H1 (cell line): ENCODE results near the gene TMPRSS13. TPM values are rescaled to one million over a fixed set of nuclear protein-coding genes. Genes with fewer than 3 reads are reported as not detected.

Experiments used
- CTCF ChIA-PET: fragments of 300-600 bp; sonication (Branson Sonifier 250); formaldehyde crosslinking; loops from one replicate; lab custom pipeline; 2021; ENCODE audit not compliant: partially characterized antibody; lab: Charles Lee
- POLR2A ChIA-PET: fragments of 300-600 bp; sonication (Branson Sonifier 250); formaldehyde crosslinking; loops from one replicate; lab custom pipeline; 2021; ENCODE audit warnings: inconsistent platforms; ENCODE audit not compliant: partially characterized antibody; lab: Charles Lee
- DNase-seq, 2 experiments: peaks; one replicate each; pipeline versions ENCODE4 v3.0.0 to v3.0.0-alpha.2; 2010 to 2022; ENCODE audit warnings: low spot score in 2 of 2, low read depth in 1 of 2, mixed read lengths in 1 of 2
- FAIRE-seq: peaks from 2 replicates; lab custom pipeline; 2011; peaks lifted over from hg19 to GRCh38; lab: Jason Lieb, UNC
- H2AFZ ChIP-seq: 2 replicates; pipeline ENCODE4 v1.8.1; 2012; ENCODE audit warnings: low read length, inconsistent platforms
- H2AK5ac ChIP-seq: 2 replicates; pipeline ENCODE4 v1.6.1; 2013; ENCODE audit warnings: low read depth, low read length
- H2BK120ac ChIP-seq: replicated peaks from 2 replicates; pipeline ENCODE3; 2013; ENCODE audit warnings: low read depth, low read length, inconsistent platforms
- H2BK12ac ChIP-seq: 2 replicates; pipeline ENCODE4 v1.6.1; 2013; ENCODE audit warnings: low read depth, low read length
- H2BK15ac ChIP-seq: 2 replicates; pipeline ENCODE4 v1.6.1; 2013; ENCODE audit warnings: low read length
- H2BK20ac ChIP-seq: 2 replicates; pipeline ENCODE4 v1.6.1; 2013; ENCODE audit warnings: low read length
- H2BK5ac ChIP-seq: 2 replicates; pipeline ENCODE4 v1.6.1; 2013; ENCODE audit warnings: low read depth, low read length
- H3K14ac ChIP-seq: 2 replicates; pipeline ENCODE4 v1.6.1; 2013; ENCODE audit warnings: inconsistent platforms; ENCODE audit not compliant: insufficient read length
- H3K18ac ChIP-seq: 2 replicates; pipeline ENCODE4 v1.6.1; 2013; ENCODE audit warnings: low read length; ENCODE audit errors: extremely low read depth
- H3K23ac ChIP-seq: 2 replicates; pipeline ENCODE4 v1.6.1; 2013; ENCODE audit warnings: inconsistent platforms; ENCODE audit not compliant: insufficient read length
- H3K23me2 ChIP-seq: 2 replicates; pipeline ENCODE4 v1.6.1; 2013; ENCODE audit warnings: low read depth, low read length
- H3K27ac ChIP-seq: 2 replicates; pipeline ENCODE4 v1.6.1; 2011; ENCODE audit warnings: low read depth, low read length, inconsistent platforms
- H3K27me3 ChIP-seq, 4 experiments: replicated peaks in 1 of 4; 1 replicate in 1 of 4; 2 replicates in 3 of 4; pipeline versions ENCODE4 v1.6.1 to v1.8.1; 2011 to 2013; ENCODE audit warnings: low read length in 3 of 4, mild to moderate bottlenecking in 3 of 4, inconsistent platforms in 2 of 4, mixed read lengths in 2 of 4, moderate library complexity in 1 of 4; ENCODE audit not compliant: control insufficient read depth in 3 of 4, insufficient read depth in 3 of 4; ENCODE audit errors: extremely low read depth in 1 of 4
- H3K36me3 ChIP-seq, 4 experiments: 2 replicates each; pipeline versions ENCODE4 v1.6.1 to v1.8.1; 2011 to 2013; ENCODE audit warnings: mild to moderate bottlenecking in 4 of 4, low read length in 3 of 4, moderate library complexity in 2 of 4, control low read depth in 1 of 4, inconsistent platforms in 1 of 4; ENCODE audit not compliant: insufficient read depth in 4 of 4, control insufficient read depth in 2 of 4
- H3K4ac ChIP-seq: replicated peaks from 2 replicates; pipeline ENCODE3; 2013; ENCODE audit warnings: low read length, low read depth, mixed read lengths, inconsistent platforms; ENCODE audit not compliant: insufficient read length
- H3K4me1 ChIP-seq, 4 experiments: replicated peaks in 1 of 4; 1 replicate in 1 of 4; 2 replicates in 3 of 4; pipeline versions ENCODE4 v1.6.1 to v1.8.1; 2011 to 2013; ENCODE audit warnings: low read length in 3 of 4, inconsistent platforms in 2 of 4, mixed read lengths in 1 of 4; ENCODE audit not compliant: insufficient read depth in 4 of 4, control insufficient read depth in 3 of 4
- H3K4me2 ChIP-seq, 2 experiments: 2 replicates each; pipeline versions ENCODE4 v1.6.1 to v1.8.1; 2011 to 2013; ENCODE audit warnings: low read depth in 2 of 2, low read length in 2 of 2, control low read depth in 1 of 2, inconsistent platforms in 1 of 2, mild to moderate bottlenecking in 1 of 2; ENCODE audit not compliant: insufficient read depth in 1 of 2
- H3K4me3 ChIP-seq, 4 experiments: fragments of 200-600, 300-600 bp in 1 of 4; sonication (generic), shearing (Covaris generic), sonication (Bioruptor Twin) in 1 of 4; 2 replicates each; pipeline versions ENCODE4 v1.5.1 to v1.8.1; 2011 to 2016; ENCODE audit warnings: low read length in 4 of 4, low read depth in 3 of 4, control low read depth in 2 of 4, inconsistent platforms in 2 of 4, mild to moderate bottlenecking in 2 of 4, mixed read lengths in 1 of 4, moderate library complexity in 1 of 4; ENCODE audit not compliant: insufficient read depth in 2 of 4; ENCODE audit errors: extremely low read depth in 1 of 4
- H3K56ac ChIP-seq: replicated peaks from 2 replicates; pipeline ENCODE3; 2013; ENCODE audit warnings: low read depth, mild to moderate bottlenecking, mixed read lengths, low read length, inconsistent platforms; ENCODE audit not compliant: insufficient read length
- H3K79me1 ChIP-seq: 2 replicates; pipeline ENCODE4 v1.6.1; 2013; ENCODE audit warnings: low read depth, low read length, control low read depth
- H3K79me2 ChIP-seq, 2 experiments: 2 replicates each; pipeline versions ENCODE4 v1.6.1 to v1.8.1; 2012 to 2013; ENCODE audit warnings: low read length in 2 of 2, mild to moderate bottlenecking in 2 of 2, inconsistent platforms in 1 of 2; ENCODE audit not compliant: insufficient read depth in 2 of 2, control insufficient read depth in 1 of 2
- H3K9ac ChIP-seq, 4 experiments: replicated peaks in 1 of 4; 1 replicate in 1 of 4; 2 replicates in 3 of 4; pipeline versions ENCODE4 v1.6.1 to v1.8.1; 2011 to 2013; ENCODE audit warnings: low read depth in 3 of 4, low read length in 3 of 4, control low read depth in 2 of 4, mild to moderate bottlenecking in 2 of 4, moderate library complexity in 2 of 4, inconsistent platforms in 1 of 4; ENCODE audit errors: extremely low read depth in 1 of 4
- H3K9me3 ChIP-seq, 2 experiments: 2 replicates each; pipeline versions ENCODE4 v1.6.1 to v1.8.1; 2012 to 2013; ENCODE audit warnings: mild to moderate bottlenecking in 2 of 2, moderate library complexity in 2 of 2, control low read depth in 1 of 2, inconsistent platforms in 1 of 2, low read depth in 1 of 2, low read length in 1 of 2, mixed read lengths in 1 of 2; ENCODE audit not compliant: insufficient read depth in 2 of 2
- H4K20me1 ChIP-seq, 2 experiments: replicated peaks in 1 of 2; 2 replicates each; pipeline versions ENCODE3 to v1.8.1; 2011 to 2013; ENCODE audit warnings: inconsistent platforms in 2 of 2, low read length in 2 of 2, mild to moderate bottlenecking in 1 of 2; ENCODE audit not compliant: insufficient read depth in 2 of 2, control insufficient read depth in 1 of 2
- H4K5ac ChIP-seq: 2 replicates; pipeline ENCODE4 v1.6.1; 2013; ENCODE audit warnings: low read length, low read depth, mixed read lengths, inconsistent platforms; ENCODE audit not compliant: insufficient read length
- H4K8ac ChIP-seq: 2 replicates; pipeline ENCODE4 v1.8.0; 2013; ENCODE audit warnings: mild to moderate bottlenecking, moderate library complexity, low read length, inconsistent platforms; ENCODE audit not compliant: insufficient read depth; ENCODE audit errors: extremely low read depth
- H4K91ac ChIP-seq: replicated peaks from 2 replicates; pipeline ENCODE3; 2013; ENCODE audit warnings: low read length, mixed read lengths, inconsistent platforms; ENCODE audit not compliant: insufficient read length
- ASH2L ChIP-seq: fragments of 200-600, 300-600 bp; sonication (generic); IDR thresholded peaks from one replicate; pipeline ENCODE4 v1.7.1; 2017; ENCODE audit warnings: low read length
- ATF3 ChIP-seq: IDR thresholded peaks from 2 replicates; pipeline ENCODE4 v1.6.1; 2011; ENCODE audit warnings: low read depth, mild to moderate bottlenecking, low read length; ENCODE audit not compliant: insufficient read depth
- CBX8 ChIP-seq: fragments of 300-800, 300-1000 bp; sonication (generic); IDR thresholded peaks from 2 replicates; pipeline ENCODE4 v1.7.1; 2016; ENCODE audit warnings: low read depth, low read length, borderline replicate concordance
- EGR1 ChIP-seq: IDR thresholded peaks from 2 replicates; pipeline ENCODE4 v1.6.1; 2011; ENCODE audit warnings: low read depth, low read length, borderline replicate concordance
- GABPA ChIP-seq: IDR thresholded peaks from 2 replicates; pipeline ENCODE4 v1.6.1; 2011; ENCODE audit warnings: mild to moderate bottlenecking, low read length, moderate library complexity, borderline replicate concordance; ENCODE audit not compliant: insufficient read depth
- MAFK ChIP-seq: IDR thresholded peaks from 2 replicates; pipeline ENCODE4 v1.6.1; 2012; ENCODE audit warnings: low read depth, mild to moderate bottlenecking, improper control_type of control experiment, low read length
- MAX ChIP-seq: IDR thresholded peaks from 2 replicates; pipeline ENCODE4 v1.6.1; 2012; ENCODE audit warnings: inconsistent platforms
- RXRA ChIP-seq: IDR thresholded peaks from 2 replicates; pipeline ENCODE4 v1.6.1; 2011; ENCODE audit warnings: low read depth, mild to moderate bottlenecking, low read length, moderate library complexity; ENCODE audit not compliant: insufficient read depth
- SP1 ChIP-seq: IDR thresholded peaks from 2 replicates; pipeline ENCODE4 v1.6.1; 2011; ENCODE audit warnings: low read depth, low read length
- TAF1 ChIP-seq: IDR thresholded peaks from 2 replicates; pipeline ENCODE4 v1.6.1; 2011; ENCODE audit warnings: mild to moderate bottlenecking, low read depth, low read length
- TAF7 ChIP-seq: optimal IDR thresholded peaks from 2 replicates; pipeline ENCODE3; 2011; ENCODE audit warnings: low read depth, mild to moderate bottlenecking, inconsistent platforms, low read length, moderate library complexity, borderline replicate concordance
- WGBS, 2 experiments: shearing (Covaris generic) in 1 of 2; methylation state at CpG; one replicate each; pipeline versions ENCODE4 v1.1.6 to v1.1.7; 2013 to 2015; ENCODE audit warnings: low lambda C conversion rate in 2 of 2, mixed read lengths in 2 of 2, inconsistent platforms in 1 of 2, low coverage in 1 of 2, missing lambda C conversion rate in 1 of 2; ENCODE audit not compliant: insufficient replicate concordance in 2 of 2, insufficient coverage in 1 of 2, insufficient read length in 1 of 2; ENCODE audit errors: extremely low coverage in 1 of 2, missing lambda C conversion rate in 1 of 2; 5-methylcytosine and 5-hydroxymethylcytosine counted together
- polyA plus RNA-seq, 7 experiments: library from polyadenylated mRNA; depleted of rRNA in 3 of 7; stranded (reverse) in 5 of 7; unstranded in 2 of 7; fragments of >200 nt in 5 of 7; fragments of 200-250 nt in 2 of 7; gene quantifications; 1 replicate in 5 of 7; 2 replicates in 1 of 7; 4 replicates in 1 of 7; pipeline versions ENCODE4 v1.2.1 to v1.2.3, GENCODE V29; 2011 to 2013; ENCODE audit warnings: missing spikeins in 2 of 7, mixed read lengths in 2 of 7
- total RNA-seq: library from RNA; stranded (reverse); fragmentation: NEBNext Ultra II Directional; extraction: Animal tissue kit (Norgen Biotek cat#: 25700); gene quantifications from 2 replicates; pipeline ENCODE4 v1.2.1, GENCODE V29; 2021

The TMPRSS13 gene
- total and polyA plus RNA-seq, 2 of the 8 experiments (the other 6 are each of a cell fraction or from before 2014, with no cell fraction given) = 0.61 to 0.79 TPM

- Histone ChIP-seq H3K23me2 (no peaks in the 10 kb centered on the region), H3K14ac (no peak overlapping the region), H4K20me1 (no peaks in the 10 kb centered on the region), H2AK5ac (no peak overlapping the region), H3K36me3 (no peaks in the 10 kb centered on the region), H3K27me3 (no peaks in the 10 kb centered on the region), H2BK15ac (no peak overlapping the region), H3K4me3 (no peak overlapping the region), H3K18ac (no peak overlapping the region), H3K4me2 (no peak overlapping the region), H4K5ac (no peak overlapping the region), H2AFZ (no peak overlapping the region), H3K79me1 (no peaks in the 10 kb centered on the region), H2BK5ac (no peak overlapping the region), H4K8ac (no peak overlapping the region), H3K4me1 (no peaks in the 10 kb centered on the region), H2BK20ac (no peak overlapping the region), H2BK12ac (no peak overlapping the region), H3K79me2 (no peaks in the 10 kb centered on the region), H4K91ac (no peak overlapping the region), H3K56ac (no peak overlapping the region)
- ChIA-PET POLR2A (no interaction called here), CTCF (interaction anchor here (0.6 to 1.0 kb wide), 2 partner anchors 29 to 213 kb away, joined by 4 read pairs; partner anchors contain the start of gene SCN2B)
- no peak for FAIRE-seq
- WGBS, 2 experiments = 89% methylated on average over 3 of the region's 3 CpGs; no CpG with 5 or more reads in 1 of the 2 experiments
- no peak for DNase-seq
- TF ChIP-seq MAX (no peak), TAF7 (no peak), MAFK (no peak), CBX8 (no peak), TAF1 (no peak), RXRA (no peak), ATF3 (no peak), ASH2L (no peak), GABPA (no peak), SP1 (no peak), EGR1 (no peak)
- TF ChIP-seq, all 59 proteins: peak for 0
- Histone ChIP-seq H3K9me3 (no peaks in the 10 kb centered on the region), H3K23ac (no peak overlapping the region), H3K9ac (no peak overlapping the region), H3K27ac (no peak overlapping the region), H2BK120ac (no peak overlapping the region), H3K4ac (no peak overlapping the region)
Measured at GRCh38 chr11:117962826-117963225, 33.6 kb upstream of the TMPRSS13 start.
